HG03025 (cell line): Measurements from ENCODE around the gene SORL1.
A peak's percentile ranks its signal among the peaks of the same experiment; 100 is the strongest.

Experiments used
- ATAC-seq: cut with Tn5 transposase; IDR thresholded peaks from one replicate; pipeline ENCODE4 v1.9.1; 2021; ENCODE audit warnings: mild to moderate bottlenecking, moderate library complexity; ENCODE audit not compliant: unreplicated experiment, low FRiP score

SORL1 gene

DNA sequence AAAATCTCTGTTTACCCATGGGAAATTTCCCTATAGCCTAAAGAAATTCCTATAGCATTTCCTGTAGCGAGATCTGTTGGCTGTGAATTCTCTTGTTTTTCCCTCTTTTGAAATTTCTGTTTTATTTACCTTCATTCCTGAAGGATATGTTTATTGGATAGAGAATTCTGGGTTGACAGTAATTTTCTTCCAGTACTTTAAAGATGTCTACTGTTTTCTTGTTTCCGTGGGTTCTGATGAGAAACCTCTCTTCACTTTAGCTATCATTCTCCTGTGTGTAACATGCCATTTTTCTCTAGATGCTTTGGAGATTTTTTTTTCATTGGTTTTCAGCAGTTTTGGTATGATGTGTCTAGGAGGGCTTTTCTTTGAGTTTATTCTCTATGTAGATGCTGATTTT is 78.1 kb downstream of the SORL1 start:
- no peak for ATAC-seq

DNA sequence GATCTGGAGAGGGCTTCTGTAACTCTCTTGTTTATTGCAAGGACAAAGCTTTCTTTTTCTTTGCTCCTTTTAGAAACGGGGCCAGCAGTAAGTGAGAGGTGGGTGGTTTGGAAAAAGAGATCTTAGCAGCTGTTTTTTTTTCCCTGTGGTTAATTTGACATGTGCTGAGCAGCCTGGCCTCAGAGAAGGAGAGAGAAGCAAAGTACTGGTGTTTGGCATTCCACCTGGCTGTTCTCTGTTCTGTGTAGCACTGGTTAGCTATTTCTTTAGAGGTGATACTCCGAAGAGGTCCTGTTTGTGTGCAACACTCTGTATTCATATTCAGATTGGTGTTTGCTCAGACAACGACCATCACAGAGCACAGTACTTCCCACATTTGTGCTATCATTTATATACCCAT is 81.5 kb downstream of the SORL1 start:
- no peak for ATAC-seq

DNA sequence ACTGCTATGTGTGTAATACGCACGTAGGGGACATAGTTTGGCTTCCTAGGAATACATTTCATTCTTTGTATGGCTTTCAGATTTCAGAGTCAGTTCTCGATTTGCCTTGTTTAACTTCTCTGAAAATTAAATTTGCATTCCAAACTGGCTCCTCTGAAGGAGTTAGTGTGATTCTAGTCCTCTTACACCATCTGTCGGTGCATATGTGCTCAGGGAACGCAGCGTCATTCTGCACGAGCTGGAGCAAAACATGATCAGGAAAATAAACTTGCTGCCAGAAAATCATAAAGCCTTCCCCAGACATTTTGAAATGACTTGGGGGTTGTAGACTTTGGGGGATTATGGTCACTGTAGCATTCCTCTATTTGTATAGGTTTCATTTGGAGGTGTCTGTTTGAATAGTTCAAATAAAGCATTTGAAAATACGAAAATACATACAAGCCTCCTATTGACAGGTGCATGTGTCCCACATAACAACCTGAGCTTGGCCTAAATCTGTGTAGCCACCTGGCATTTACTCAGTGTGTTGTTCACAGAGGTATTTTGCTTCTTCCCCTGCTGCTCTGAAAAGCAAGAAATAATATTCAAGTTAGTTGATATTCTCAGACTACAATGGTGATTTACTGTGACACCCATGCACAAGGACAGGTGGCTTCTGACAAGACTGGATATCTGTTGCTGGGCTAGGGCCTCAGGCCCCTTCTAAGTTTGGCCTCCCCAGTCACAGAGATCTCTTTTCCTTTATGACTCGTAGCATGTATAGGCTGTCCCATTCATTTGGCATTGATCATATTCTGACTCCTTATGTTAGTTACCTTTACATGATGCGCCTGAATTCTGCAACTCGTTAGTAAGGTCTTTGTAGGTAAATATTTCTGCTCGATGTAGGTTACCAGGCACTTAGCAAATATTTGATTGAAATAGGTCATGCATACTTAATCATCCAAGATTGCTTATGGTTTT is 82.3 kb downstream of the SORL1 start:
- ATAC-seq = no peak

DNA sequence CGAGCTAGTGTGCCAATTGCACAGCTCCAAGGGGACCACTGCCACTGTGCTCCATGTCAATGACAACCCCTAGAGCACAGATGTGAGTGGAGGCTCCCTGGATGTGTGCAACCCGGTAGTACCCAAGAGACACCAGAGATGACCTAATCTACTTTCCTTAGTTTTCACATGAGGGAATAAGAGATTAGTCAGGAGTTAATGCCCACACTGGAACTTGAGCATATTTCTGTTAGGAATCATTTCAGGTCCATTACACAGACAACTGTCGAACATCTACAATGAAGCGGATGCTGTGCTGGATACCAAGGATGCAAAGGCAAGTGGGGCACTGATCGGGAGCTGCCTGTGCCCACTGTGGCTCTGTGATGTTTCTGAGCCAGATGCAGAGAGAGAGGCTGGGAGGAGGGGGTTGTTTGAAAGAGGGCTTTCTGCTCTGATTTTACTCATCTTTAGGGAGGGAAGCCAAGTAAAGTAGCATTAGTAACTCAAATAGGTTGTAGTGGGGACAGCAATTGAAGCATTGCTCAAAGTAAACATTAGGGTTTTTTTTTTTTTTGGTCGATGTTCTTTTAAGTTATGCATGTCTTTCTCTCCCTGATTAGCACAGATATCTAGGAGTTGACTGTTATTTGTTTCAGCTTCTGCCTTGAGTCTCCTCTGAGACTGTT is 83.1 kb downstream of the SORL1 start:
- ATAC-seq = no peak

DNA sequence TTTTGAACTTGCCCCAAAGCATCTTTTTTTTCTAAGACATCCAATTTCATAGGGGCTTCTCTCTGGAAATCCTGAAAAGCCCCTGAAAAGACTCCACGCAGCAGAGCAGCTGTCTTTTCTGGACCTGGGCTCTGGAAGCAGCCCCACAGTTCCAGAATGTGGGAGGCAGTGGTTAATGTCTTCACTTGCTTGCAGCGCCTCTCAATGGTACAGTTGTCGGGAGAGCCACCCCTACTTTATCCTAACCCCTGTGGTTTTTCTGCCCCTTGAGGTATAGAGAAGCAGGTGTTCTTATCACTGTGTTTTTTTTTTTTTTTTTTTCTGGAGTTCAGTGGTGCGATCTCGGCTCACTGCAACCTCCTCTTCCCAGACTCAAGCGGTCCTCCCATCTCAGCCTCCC is 84.0 kb downstream of the SORL1 start:
- ATAC-seq = no peak

DNA sequence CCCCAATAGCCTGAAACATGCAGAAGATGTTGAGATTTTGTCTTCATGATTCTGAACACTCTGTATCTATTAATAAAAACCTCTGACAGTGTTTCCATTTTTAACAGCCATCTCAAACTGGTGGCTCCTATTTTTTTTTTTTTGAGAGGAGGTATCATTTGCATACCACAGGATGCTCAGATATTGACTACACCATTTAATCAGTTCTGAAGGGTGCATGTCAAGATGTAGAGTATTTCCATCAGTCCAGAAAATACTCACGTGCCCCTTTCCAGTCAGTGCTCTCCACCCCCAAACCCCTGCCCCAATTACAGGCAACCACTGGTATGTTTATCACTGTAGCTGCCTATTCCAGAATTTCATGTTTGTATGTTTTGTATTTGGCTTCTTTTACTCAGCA is 85.9 kb downstream of the SORL1 start:
- peak; percentile 61 for ATAC-seq

DNA sequence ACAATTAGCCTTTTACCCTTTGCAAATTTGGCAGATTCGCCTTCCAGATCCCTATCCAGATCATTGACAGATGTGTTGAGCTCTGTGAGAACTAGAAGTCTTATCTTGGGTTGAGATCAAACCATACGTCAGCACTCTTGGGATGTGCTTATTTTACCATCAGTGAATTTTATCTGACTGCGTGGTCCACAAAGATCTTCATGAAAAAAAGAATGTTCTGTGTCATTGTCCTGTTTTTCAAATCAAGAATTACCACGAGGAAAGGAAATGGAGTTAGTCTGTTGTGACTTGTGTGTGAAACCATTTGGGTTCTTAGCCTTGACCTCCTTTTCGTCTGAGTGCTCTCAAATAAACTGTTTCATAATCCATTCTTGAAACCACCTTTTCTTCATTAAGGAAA is 86.9 kb downstream of the SORL1 start:
- ATAC-seq = no peak

DNA sequence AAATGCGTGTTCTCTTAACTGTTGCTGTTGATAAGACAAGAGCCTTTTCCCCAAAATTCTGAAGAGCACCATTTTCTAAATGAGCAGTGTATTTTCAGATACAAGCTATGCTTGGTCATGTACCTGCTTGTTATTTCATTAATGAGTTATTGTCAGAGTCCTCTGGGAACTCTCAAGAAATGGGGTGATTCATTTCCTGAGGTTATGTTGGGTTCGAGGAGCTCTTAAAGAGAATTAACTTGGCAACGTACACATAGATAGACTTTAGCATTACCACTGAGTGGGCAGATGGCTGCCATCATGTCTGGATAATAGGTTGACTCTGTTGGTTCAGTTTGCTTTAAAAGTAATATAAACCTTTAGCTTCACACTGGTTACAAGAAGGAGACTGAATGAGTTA is 88.5 kb downstream of the SORL1 start:
- ATAC-seq = no peak

DNA sequence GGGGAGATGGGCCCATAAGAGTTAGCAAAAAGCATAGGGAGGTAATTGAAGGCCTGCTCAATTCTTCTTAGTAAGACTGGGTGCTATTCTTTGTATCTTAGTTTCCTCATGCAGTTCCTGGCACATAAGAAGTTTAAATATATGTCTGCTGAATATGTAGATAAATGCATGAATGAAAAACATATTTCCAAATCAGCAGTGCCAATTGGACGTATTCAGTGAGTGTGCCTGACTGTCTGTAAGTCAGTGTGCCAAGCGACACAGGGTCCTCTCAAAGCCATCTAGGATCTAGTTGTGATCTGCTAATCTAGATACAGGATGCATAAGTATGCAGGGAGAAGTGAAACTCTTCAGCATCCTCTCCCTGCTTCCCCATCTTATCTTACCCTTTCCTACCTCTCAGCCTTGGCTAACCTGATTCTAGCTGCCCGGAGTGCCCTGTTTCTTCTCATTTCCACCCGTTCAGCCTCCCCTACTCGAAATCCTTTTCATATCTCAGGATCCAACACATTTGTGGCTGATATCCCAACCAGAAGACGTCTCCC is 91.8 kb downstream of the SORL1 start:
- no peak for ATAC-seq

DNA sequence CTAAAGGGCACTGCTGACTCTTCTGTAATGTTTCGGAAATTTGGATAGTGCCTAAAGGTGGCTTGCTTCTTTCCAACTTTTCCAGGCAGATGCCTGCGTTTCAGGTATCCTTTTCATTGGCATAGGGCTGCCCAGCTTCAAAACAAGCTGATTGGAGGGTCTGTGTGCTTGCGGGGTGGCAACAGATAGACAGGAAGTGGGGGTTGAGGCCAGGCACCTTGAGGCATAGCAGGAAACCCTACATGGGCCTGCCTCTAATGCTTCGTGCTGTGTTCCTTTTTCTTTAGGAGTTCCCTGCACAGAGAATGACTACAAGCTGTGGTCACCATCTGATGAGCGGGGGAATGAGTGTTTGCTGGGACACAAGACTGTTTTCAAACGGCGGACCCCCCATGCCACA is 92.8 kb downstream of the SORL1 start:
- ATAC-seq = no peak

DNA sequence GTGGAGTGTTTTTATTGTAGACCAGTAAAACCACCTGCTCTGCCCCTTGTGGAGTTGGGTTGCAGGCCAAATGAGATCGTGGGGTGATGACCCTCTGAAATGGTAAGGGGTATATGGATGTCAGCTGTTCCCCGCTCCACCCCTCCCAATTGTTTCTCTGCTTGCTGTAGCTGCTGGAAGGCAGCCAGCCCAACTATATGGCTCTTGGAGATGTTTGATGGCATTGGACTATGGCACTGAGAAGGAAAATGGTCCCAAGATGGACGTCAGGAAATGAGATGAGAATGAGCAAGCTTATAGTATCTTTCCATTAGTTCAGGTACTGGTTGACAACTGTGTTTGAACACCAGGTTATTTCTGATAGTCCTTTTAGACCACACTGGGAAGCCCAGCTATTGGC is 95.5 kb downstream of the SORL1 start:
- no peak for ATAC-seq

DNA sequence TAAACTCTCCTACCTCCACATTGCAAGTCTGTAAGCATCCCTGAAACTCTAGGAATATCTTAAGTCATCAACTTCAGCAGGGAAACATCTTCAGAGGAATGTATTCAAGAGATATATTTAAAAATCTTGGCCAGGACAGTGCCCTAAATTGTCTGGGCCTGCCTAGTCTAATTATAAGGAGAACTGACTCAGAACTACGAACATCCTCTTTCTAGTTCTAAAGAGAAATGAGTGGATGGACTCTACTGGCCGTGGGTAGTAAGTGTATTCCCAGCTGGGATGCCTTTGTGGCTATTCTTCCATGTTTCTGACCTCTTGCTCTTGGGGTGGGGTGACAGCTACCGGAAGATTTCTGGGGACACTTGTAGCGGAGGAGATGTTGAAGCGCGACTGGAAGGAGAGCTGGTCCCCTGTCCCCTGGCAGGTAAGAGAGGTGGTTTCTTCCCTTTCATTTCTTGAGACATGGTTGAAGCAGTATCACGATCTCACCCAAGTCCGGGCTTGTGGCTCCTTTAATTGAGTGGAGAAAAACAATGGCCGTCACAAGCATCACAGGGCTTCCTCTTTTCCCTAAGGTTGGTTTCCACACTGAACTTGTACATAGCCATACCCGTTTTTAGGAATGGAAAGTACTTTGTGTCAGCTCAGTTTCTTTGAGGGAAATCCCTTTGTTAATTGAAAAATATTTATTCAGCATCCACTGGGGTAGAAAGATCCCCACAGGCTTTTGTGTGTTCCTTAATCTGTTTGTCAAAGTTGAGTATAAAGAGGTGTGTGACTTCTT is 98.3 kb downstream of the SORL1 start:
- no peak for ATAC-seq

DNA sequence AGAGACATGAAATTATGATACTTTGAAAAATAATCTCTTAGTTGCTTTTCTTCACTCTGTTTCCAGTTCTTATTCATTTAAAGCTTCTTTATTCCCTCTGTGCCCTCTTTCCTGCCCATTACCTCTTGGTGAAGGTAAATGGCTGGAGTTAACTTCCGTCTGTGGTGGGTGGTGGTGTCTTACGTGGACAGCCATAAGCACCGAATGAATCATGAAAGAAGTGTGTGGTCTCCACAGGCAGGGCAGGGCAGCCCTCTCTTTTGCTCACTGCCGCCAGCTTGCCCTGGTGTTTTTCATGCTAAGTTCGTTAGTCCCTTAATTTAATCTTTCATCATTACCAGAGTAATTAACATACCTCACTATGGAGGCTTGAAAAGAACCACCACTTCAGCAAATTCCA is 99.3 kb downstream of the SORL1 start:
- ATAC-seq = no peak

DNA sequence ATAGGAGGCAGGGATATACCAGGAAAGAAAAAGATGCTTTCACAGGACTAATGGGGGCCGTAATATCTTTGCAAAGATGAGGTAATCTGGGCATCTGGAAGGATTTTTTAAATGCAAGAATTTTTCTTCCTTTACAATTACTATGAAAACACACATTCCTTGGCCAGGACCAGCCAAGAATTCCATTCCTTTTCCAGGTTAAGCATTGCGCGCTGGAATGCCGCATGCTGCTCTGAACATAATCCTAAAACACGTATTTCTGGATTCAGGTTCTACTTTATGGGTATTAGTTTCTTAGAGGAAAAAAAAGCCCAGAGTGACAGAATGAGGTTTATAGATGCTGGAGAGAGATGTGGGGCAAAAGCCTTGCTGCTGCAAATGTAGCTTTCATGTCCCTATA is 100.0 kb downstream of the SORL1 start:
- no peak for ATAC-seq

DNA sequence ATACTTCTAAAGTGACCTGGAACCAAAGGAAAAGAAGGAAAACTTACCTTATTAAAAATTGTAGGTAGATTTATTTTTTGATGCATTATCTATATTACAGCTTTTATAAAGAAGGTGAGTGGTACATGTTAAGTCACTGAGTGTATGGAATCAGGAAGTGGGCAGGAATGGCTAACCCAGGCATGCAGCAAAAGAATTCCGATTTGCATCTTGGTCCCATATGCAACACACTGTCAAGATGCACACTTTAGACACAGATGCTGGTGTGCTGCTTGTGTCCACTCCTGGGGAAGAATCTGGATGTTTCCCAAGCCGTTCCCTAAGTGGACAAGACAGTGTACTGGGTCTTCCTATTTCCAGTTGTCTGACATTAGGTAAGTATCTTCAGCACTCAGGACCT is 100.5 kb downstream of the SORL1 start:
- ATAC-seq = no peak

DNA sequence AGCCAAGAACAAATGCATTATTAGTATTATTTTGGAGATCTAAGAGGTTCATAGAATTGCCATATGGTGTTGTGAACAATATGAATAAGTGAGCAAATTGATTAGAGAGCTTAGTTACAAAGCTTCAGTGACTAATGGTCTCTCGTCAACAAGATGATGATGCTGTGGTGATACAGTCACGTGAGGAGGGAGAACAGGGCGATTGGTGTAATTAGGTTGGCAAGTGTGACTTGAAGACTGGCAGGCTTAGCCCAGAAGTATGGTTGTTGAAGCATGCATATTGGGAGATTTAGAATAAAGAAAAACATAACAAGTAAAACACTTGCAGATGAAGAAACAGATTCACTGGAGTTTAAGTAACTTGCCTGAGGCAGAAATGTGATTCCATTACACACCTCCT is 101.3 kb downstream of the SORL1 start:
- ATAC-seq = no peak

DNA sequence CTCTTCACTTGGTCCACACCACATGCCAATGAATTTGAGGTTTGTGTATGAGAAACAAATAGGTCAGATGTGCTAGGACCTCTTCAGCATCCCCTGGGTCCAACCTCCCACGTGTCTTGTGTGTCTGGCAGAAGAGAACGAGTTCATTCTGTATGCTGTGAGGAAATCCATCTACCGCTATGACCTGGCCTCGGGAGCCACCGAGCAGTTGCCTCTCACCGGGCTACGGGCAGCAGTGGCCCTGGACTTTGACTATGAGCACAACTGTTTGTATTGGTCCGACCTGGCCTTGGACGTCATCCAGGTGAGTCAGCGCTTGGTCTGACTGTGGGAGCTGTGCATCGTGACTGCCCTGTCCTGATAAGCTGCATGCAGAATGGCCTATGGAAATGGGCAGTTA is 101.7 kb downstream of the SORL1 start:
- no peak for ATAC-seq

DNA sequence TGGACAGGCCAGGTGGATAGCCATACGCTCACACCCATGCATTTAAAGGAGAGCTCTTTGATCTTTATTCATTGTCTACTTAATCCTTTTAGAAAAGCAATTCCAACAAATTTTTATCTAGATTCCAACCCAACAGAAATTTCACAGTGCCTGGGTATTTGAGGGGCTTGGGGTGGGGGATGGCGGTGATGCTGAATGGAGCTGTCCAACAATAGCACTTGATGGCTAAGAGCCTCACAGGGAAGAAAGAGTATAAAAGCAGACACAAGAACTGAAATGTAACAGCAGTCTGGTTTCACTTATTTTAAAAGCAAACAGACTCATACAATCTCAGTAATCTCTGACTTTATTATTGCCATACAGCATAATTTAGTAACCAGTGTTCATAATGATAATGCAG is 102.4 kb downstream of the SORL1 start:
- no peak for ATAC-seq

DNA sequence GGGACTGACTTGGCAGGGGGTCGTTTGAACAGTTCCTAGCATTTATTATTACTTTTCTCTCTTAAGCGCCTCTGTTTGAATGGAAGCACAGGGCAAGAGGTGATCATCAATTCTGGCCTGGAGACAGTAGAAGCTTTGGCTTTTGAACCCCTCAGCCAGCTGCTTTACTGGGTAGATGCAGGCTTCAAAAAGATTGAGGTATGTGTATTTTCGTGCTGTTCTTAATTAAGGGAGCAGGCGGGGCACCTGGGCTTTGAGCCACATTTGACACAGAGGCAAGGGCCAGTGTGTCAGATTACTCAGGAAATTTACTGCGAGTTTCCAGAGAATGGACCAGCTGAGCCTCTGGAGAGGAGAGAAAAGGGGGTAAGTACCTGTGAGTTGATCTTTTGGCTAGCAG is 103.0 kb downstream of the SORL1 start:
- ATAC-seq = no peak

DNA sequence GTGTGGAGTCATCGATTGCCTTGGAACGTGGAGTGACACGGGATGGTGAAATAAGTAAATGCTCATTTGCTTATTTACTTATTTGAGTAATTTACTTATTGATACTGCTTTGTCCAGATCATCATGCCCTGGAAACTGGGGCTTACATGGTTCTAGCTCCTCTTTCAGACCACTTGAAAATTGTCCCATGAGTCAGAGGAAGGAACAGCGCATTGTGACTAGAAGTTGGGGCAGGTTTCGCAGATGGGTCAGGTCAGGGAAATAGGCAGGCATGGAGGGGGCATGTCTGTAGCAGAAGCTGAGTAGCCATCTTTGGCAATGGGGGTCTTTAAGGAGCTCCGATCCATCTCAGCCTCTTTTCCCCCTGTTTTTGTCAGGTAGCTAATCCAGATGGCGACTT is 104.8 kb downstream of the SORL1 start:
- ATAC-seq = no peak

DNA sequence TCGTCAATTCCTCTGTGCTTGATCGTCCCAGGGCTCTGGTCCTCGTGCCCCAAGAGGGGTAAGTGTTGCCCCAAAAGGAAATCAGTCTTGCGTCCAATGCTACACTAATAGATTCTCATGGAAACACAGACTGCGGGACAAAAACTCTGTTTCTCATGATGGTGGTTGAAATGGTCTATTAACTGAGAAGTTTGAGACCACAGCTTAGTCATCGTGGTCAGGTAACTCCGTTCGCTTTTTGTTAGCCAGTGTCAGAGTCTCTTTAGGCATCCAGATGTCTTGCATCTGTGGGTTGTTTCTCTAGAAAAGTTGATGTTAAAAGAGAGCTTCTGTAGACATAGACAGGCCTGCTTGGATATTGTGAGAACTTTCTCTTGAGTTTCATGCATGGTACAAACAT is 105.2 kb downstream of the SORL1 start:
- peak; percentile 59 for ATAC-seq
